ENCODE results near the gene TIAM2.

GRCh38 chr6:155093430-155093829 is 98.3 kb downstream of the TIAM2 start:
- TF ChIP-seq POLR2A (IDR thresholded peaks at IDR 0.05; ENCODE audit: low read depth, low read length): no peak
- no peak for TF ChIP-seq POLR2AphosphoS5 (IDR thresholded peaks at IDR 0.05; ENCODE audit: low read depth, low read length)
- TF ChIP-seq TAF1 (IDR thresholded peaks at IDR 0.05; ENCODE audit: borderline replicate concordance, low read depth, low read length): no peak

All from GM12892 (cell line).